HG02852 (cell line): ENCODE data around the gene FAM193A.
"Not testable (repeated sequence)": the region's sequence is repeated elsewhere in the genome, so short reads cannot be mapped to it uniquely, and the experiment has no call there.

Source experiments
- ATAC-seq: cut with Tn5 transposase; IDR thresholded peaks from one replicate; pipeline ENCODE4 v1.9.1; 2021; ENCODE audit warnings: mild to moderate bottlenecking, moderate library complexity; ENCODE audit not compliant: unreplicated experiment

The FAM193A gene

DNA sequence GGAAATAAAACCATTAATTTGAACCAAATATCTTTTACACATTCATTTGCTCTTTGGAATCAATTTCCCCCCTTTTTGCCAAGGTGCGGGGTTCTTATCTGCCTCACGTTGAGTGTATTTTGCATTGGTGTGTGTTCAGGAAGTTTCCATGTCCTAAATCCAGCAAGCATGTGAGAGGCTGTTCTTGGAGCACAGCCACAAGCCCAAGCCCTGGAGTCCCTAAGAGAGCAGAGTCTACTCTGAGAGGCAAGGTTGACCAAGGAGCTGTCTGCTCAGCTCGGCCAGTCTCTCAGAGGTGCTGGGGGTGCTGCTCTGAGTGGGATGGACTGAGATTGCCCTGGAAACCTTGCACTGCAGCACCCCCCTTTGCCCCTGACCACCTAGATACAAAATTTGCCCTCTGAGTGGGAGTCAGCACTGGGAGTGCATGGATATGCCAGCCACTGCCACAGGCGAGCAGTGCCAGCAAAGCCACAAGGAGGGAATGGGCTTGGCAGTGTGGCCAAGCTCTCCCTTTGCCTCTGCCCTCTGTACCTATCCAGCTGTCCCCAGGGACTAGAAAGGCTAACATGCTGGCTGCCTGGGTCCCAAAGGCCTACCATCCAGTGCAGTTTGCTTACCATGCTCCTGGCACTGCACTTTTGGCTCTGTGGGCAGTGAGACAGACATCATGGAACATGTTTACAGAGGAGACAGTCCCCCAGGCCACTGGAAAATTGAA lies 20.5 kb upstream of the FAM193A start:
- ATAC-seq = no peak

GRCh38 chr4:2516635-2517034 lies 19.8 kb upstream of the FAM193A start:
- no peak for ATAC-seq

DNA sequence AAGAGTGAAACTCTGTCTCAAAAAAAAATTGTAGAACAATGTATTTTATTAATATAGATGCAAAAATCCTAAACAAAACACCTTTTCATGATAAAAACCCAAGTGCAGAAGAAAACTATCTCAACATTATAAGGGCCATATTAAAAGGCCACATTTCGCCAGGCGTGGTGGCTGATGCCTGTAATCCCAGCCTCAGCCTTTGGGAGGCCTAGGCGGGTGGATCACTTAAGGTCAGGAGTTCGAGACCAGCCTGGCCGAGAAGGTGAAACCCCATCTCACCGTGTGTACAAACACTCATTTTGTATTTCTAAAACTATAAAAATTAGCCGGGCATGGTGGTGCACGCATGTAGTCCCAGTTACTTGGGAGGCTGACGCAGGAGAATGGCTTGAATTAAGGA lies 9.9 kb upstream of the FAM193A start:
- ATAC-seq = no peak

GRCh38 chr4:2534904-2535375 lies 1.5 kb upstream of the FAM193A start:
- no peak for ATAC-seq

DNA sequence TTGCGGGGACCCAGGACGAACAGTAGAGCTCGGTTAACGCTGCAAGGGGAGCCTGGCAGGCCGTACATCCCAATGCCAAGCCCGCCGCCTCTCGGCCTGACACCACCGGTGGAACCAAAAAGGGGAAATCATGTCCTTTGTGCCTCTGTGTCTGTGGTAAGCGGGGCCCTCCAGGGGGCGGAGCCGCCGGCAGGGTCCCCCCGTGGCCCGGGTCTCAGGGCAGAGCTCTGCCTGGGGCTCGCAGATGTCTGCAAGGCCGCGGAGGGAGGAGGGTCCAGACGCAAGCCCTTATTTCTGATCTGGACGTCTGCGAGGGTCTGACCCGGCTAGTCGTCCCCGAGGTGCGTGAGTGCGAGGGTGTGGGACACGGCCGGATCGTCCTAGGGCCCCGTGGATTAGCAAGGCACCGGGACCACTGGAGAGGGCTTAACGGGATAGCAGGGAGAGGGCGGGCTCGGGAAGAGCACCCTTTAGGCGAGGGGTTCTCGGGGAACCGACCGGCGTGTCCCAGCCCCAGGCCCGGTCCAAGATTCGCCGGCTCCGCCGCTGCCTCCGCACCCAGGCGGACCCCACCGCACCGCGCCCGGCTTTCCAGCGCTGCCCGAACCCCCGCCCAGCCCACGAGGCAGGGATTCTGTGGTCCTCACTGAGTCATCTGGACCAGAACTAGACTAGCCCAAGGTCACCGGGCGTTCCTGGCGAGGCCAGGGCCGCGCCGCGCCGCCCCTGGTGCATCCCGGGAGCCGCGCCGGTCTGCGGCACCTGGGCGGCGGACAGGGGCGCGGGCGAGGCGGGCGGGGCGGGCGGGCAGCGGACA lies 863 bp upstream of the FAM193A start:
- ATAC-seq = peak; percentile 8

DNA sequence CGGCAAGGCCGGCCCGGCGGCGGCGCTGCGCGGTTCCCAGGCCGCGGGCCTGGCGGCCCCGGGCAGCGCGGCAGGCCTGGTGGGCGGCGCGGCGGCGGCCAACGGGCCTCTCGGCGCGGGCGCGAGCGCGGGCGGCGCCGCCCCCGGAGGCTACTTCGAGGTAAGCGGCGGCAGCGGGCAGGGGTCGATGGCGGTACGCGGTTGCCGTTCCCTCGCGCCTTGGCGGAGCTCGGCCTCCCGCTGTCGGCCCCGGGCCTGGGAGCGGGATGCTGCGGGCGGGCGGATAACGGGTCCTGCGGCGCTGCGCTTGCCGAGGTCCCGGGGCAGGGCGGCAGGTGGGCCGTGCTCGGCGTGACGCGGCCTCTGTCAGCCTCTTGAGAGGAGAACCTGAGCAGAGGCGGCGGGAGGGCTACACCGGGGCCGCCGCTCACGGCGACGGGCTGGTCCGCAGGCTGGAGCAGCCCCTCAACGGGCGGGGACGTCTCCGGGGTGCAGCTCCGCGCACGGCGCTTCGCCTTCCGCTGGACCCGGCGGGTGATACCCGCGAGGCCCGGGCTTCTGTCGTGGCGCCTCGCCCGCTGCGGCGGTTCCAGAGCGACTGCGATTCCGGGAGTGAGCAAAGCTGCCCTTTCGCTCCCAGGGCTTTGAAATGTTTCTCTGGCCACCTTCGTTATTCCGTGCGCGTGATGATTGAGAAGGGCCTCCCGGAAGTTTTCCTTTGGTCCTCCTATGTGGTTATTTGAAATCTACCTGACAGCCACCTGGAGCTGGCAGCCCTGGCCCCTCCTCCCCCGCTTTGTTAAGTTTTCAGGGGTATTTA lies 774 bp downstream of the FAM193A start:
- peak; percentile 23 for ATAC-seq

- not testable (repeated sequence) for ATAC-seq
Measured at GRCh38 chr4:2543580-2544191, 7.2 kb downstream of the FAM193A start.

- ATAC-seq = no peak
Measured at GRCh38 chr4:2545321-2546013, 9.0 kb downstream of the FAM193A start.

- no peak for ATAC-seq
Measured at GRCh38 chr4:2546286-2546823, 9.9 kb downstream of the FAM193A start.

DNA sequence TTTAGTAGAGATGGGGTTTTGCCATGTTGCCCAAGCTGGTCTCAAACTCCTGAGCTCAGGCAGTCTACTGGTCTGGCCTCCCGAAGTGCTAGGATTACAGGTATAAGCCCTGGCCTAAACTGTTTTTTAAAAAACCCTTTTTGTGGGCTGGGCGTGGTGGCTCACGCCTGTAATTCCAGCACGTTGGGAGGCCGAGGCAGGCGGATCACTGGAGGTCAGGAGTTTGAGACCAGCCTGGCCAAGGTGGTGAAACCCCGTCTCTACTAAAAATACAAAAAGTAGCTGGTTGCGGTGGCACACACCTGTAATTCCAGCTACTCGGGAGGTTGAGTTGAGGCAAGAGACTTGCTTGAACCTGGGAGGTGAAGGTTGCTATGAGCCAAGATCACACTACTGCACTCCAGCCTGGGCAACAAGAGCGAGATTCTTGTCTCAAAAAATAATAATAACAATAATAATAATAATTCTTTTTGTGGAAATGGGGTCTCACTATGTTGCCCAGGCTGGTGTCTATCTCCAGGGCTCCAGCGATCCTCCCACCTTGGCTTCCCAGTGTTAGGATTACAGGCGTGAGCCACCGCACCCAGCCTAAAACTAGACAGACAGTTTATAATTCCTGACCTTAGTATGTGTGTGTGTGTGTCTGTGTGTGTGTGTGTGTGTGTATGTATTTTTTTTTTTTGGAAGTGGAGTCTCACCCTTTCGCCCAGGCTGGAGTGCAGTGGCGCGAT lies 10.7 kb downstream of the FAM193A start:
- ATAC-seq = not testable (repeated sequence)

DNA sequence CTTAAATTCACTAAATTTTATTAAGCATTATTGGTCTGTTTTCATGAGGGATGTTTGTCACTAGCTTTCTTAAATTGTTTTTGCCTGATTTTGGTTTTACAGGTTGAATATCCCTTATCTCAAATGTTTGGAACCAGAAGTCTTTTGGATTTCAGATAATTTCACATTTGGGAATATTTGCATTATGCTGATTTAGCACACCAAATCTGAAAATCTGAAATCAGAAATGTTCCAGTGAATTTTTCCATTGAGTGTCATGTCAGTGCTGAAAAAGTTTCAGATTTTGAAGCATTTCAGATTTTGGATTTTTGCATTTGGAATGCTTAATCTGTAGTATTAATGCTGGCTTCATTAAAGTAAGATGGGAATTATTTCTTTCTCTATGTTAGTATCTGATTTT lies 14.7 kb downstream of the FAM193A start:
- no peak for ATAC-seq

DNA sequence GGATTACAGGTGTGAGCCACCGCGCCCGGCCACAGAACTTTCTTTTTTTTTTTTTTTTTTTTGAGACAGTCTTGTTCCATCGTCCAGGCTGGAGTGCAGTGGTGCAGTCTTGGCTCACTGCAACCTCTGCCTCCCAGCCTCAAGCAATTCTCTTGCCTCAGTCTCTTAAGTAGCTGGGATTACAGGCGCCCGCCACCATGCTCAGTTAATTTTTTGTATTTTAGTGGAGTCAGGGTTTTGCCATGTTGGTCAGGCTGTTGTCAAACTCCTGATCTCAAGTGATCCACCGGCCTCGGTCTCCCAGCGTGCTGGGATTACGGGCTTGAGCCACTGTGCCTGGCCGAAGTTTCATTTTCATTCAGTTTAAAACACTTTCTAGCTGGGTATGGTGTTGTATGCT lies 16.4 kb downstream of the FAM193A start:
- no peak for ATAC-seq

GRCh38 chr4:2558301-2558700 lies 21.9 kb downstream of the FAM193A start:
- no peak for ATAC-seq

GRCh38 chr4:2560167-2560566 lies 23.7 kb downstream of the FAM193A start:
- ATAC-seq = no peak

DNA sequence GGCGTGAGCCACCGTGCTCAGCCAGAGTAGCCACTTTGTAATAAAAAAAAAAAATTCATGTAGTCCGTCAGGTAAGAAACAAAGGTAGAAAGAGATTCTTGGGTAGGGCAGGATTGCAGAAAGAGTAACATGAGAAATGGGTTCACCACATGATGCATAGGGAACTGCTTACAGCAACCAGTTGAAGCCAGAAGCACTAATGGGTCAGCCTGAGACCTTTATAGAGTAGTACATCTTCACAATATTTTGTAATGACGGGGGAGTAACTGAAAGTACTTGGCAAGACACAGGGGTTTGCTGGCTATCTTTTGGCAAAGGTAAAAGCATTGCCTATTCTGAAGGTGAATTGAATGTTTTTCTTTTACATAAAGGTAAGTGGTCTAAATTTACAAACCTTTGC lies 29.1 kb downstream of the FAM193A start:
- no peak for ATAC-seq

DNA sequence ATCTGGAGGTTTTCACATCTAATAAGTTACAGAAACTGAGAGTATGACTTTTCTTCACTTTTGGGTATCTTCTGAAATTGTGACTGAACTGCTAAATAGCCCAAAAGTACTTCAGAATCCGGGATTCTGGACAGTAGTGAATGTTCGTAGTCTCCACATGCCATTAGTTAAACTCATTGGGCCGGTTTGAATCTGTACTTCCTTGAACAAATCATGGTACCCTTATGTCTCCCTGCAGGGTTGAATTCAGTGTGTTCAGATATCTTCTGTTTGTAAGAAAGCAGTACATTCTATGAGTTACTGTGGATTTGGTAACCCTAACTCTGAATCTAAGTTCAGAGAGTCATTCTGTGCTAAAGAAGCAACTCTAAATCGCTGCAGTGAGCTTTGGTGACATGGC lies 33.6 kb downstream of the FAM193A start:
- ATAC-seq = no peak

GRCh38 chr4:2570551-2571222 lies 34.2 kb downstream of the FAM193A start:
- ATAC-seq = no peak

DNA sequence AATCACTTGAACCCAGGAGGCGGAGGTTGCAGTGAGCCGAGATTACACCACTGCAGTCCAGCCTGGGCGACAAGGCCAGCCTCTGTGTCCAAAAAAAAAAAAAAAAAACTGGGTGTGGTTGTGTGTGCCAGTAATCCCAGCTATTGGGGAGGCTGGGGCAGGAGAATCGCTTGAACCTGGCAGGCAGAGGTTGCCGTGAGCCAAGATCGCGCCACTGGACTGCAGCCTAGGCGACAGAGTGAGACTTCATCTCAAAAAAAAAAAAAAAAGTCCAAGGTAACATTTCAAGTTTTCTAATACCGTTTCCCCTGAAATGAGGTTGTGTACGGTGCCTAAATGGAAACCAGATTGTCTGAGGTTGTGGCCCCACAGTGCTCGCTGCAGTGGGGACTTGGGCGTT lies 35.6 kb downstream of the FAM193A start:
- no peak for ATAC-seq

- no peak for ATAC-seq
Measured at GRCh38 chr4:2572866-2573265, 36.4 kb downstream of the FAM193A start.
